ENCODE results near the gene TBC1D2B. TPM values are rescaled to one million over a fixed set of nuclear protein-coding genes. Genes with fewer than 3 reads are reported as not detected.

Gene TBC1D2B
- total RNA-seq, 1 donor from 2014 or later = 83.8 TPM

GRCh38 chr15:78098131-78098755, 20.7 kb upstream of the TBC1D2B start:
- intact Hi-C loops (cut with micrococcal nuclease) = no loop called here

GRCh38 chr15:78097667-78098066, 20.2 kb upstream of the TBC1D2B start:
- intact Hi-C loops (cut with micrococcal nuclease) = no loop called here

GRCh38 chr15:78093242-78094020, 15.9 kb upstream of the TBC1D2B start:
- intact Hi-C loops (cut with micrococcal nuclease) = no loop called here

GRCh38 chr15:78092261-78093041, 14.9 kb upstream of the TBC1D2B start, which contains the start of gene SH2D7:
TSS of gene SH2D7 (plus strand) at chr15:78092561. CDS start at chr15:78092585, 24 bp downstream.
- intact Hi-C loops (cut with micrococcal nuclease) = no loop called here

GRCh38 chr15:78090422-78091063, 13.0 kb upstream of the TBC1D2B start:
- intact Hi-C loops (cut with micrococcal nuclease) = no loop called here

- intact Hi-C loops (cut with micrococcal nuclease) = no loop called here
These were observed 11.2 kb upstream of the TBC1D2B start for GRCh38 chr15:78088773-78089080.

GRCh38 chr15:78087951-78088772, 10.7 kb upstream of the TBC1D2B start:
- intact Hi-C loops (cut with micrococcal nuclease) = no loop called here

- intact Hi-C loops (cut with micrococcal nuclease) = no loop called here
These were observed 8.4 kb upstream of the TBC1D2B start for GRCh38 chr15:78085928-78086327.

GRCh38 chr15:78084449-78084750, 6.9 kb upstream of the TBC1D2B start:
- intact Hi-C loops (cut with micrococcal nuclease) = no loop called here

GRCh38 chr15:78083687-78084448, 6.4 kb upstream of the TBC1D2B start:
- intact Hi-C loops (cut with micrococcal nuclease) = no loop called here

- intact Hi-C loops (cut with micrococcal nuclease) = no loop called here
These were observed 5.7 kb upstream of the TBC1D2B start for GRCh38 chr15:78083186-78083585.

GRCh38 chr15:78082743-78083110, 5.2 kb upstream of the TBC1D2B start:
- intact Hi-C loops (cut with micrococcal nuclease) = no loop called here

- intact Hi-C loops (cut with micrococcal nuclease) = no loop called here
These were observed 4.7 kb upstream of the TBC1D2B start for GRCh38 chr15:78082106-78082742.

GRCh38 chr15:78080088-78080460, 2.6 kb upstream of the TBC1D2B start:
- intact Hi-C loops (cut with micrococcal nuclease) = no loop called here

- intact Hi-C loops (cut with micrococcal nuclease) = loop anchor here (10.0 kb wide), 1 partner anchor 65 kb away; no protein-coding TSS in a partner anchor
These were observed 2.0 kb upstream of the TBC1D2B start for GRCh38 chr15:78079298-78080087.

GRCh38 chr15:78077871-78078210, 330 bp upstream of the TBC1D2B start:
- intact Hi-C loops (cut with micrococcal nuclease) = loop anchor here (2.0 to 10.0 kb wide), 3 partner anchors 27 to 63 kb away; no protein-coding TSS in a partner anchor

GRCh38 chr15:78076231-78077052, 1.1 kb downstream of the TBC1D2B start:
- intact Hi-C loops (cut with micrococcal nuclease) = loop anchor here (2.0 to 10.0 kb wide), 3 partner anchors 26 to 62 kb away; no protein-coding TSS in a partner anchor
